PC-9 (cell line): ENCODE measurements around the gene TTC28. TPM values are rescaled to one million over a fixed set of nuclear protein-coding genes. Genes with fewer than 3 reads are reported as not detected.

Source experiments
- BruUV-seq: library from RNA; stranded (reverse); fragments of 400-500 nt; replicated peaks from 2 replicates; lab custom pipeline; 2021; lab: Mats Ljungman, UMichigan
- CTCF ChIA-PET: fragments of 300-600 bp; sonication (Branson Sonifier 250); formaldehyde crosslinking; loops from one replicate; lab custom pipeline; 2022; ENCODE audit warnings: antibody characterized with exemption; lab: Charles Lee
- POLR2A ChIA-PET: fragments of 300-600 bp; sonication (Branson Sonifier 250); formaldehyde crosslinking; loops from one replicate; lab custom pipeline; 2022; ENCODE audit warnings: antibody characterized with exemption; ENCODE audit not compliant: unreplicated experiment; lab: Charles Lee
- DNase-seq, 2 experiments: peaks; one replicate each; pipeline versions ENCODE4 v3.0.0 to v3.0.0-alpha.2; 2015 to 2022; ENCODE audit warnings: mixed read lengths in 1 of 2
- H2AFZ ChIP-seq: fragments of 200-600 bp; sonication (generic); 2 replicates; pipeline ENCODE4 v1.8.1; 2017; ENCODE audit warnings: antibody characterized with exemption
- H3F3A ChIP-seq: fragments of 200-600 bp; sonication (generic); 2 replicates; pipeline ENCODE4 v1.8.1; 2017; ENCODE audit warnings: antibody characterized with exemption, mild to moderate bottlenecking, low read depth; ENCODE audit not compliant: insufficient read depth
- H3K27ac ChIP-seq: fragments of 200-600 bp; sonication (generic); 2 replicates; pipeline ENCODE4 v1.6.1; 2016; ENCODE audit warnings: mixed run types
- H3K27me3 ChIP-seq: fragments of 200-600 bp; sonication (generic); 2 replicates; pipeline ENCODE4 v1.6.1; 2016; ENCODE audit warnings: low read depth, mixed run types; ENCODE audit not compliant: insufficient read depth
- H3K36me3 ChIP-seq: fragments of 200-600 bp; sonication (generic); 2 replicates; pipeline ENCODE4 v1.6.1; 2016; ENCODE audit warnings: low read depth, mixed run types
- H3K4me1 ChIP-seq: fragments of 200-600 bp; sonication (generic); replicated peaks from 2 replicates; pipeline ENCODE4 v1.6.1; 2016; ENCODE audit warnings: mixed run types; ENCODE audit not compliant: insufficient read depth
- H3K4me2 ChIP-seq: fragments of 200-600 bp; sonication (generic); 2 replicates; pipeline ENCODE4 v1.6.1; 2017; ENCODE audit warnings: mixed run types
- H3K4me3 ChIP-seq: fragments of 200-600 bp; sonication (generic); 2 replicates; pipeline ENCODE4 v1.6.1; 2016; ENCODE audit warnings: mixed run types
- H3K79me2 ChIP-seq: fragments of 200-600 bp; sonication (generic); 2 replicates; pipeline ENCODE4 v1.6.1; 2017; ENCODE audit warnings: low read depth, mixed run types
- H3K9me2 ChIP-seq: fragments of 200-600 bp; sonication (generic); 2 replicates; pipeline ENCODE4 v1.8.1; 2017; ENCODE audit warnings: mild to moderate bottlenecking; ENCODE audit not compliant: insufficient read depth
- H3K9me3 ChIP-seq: fragments of 200-600 bp; sonication (generic); 2 replicates; pipeline ENCODE4 v1.8.1; 2016; ENCODE audit warnings: low read depth; ENCODE audit not compliant: insufficient read depth
- H4K20me1 ChIP-seq: fragments of 200-600 bp; sonication (generic); 2 replicates; pipeline ENCODE4 v1.8.1; 2017; ENCODE audit not compliant: insufficient read depth
- CTCF ChIP-seq: fragments of 200-600 bp; sonication (generic); conservative IDR thresholded peaks from 2 replicates; pipeline ENCODE4 v1.6.1; 2017; ENCODE audit warnings: mixed run types, antibody characterized with exemption, mild to moderate bottlenecking, moderate library complexity
- EZH2 ChIP-seq: fragments of 200-600 bp; sonication (generic); IDR thresholded peaks from 2 replicates; pipeline ENCODE4 v1.8.0; 2017; ENCODE audit warnings: antibody characterized with exemption, low read depth
- intact Hi-C: fragments of 100-400 bp; cut with micrococcal nuclease; formaldehyde crosslinking; loops from one replicate; pipeline ENCODE4 v1.10.0; 2022; ENCODE audit not compliant: unreplicated experiment
- total RNA-seq: library from RNA; stranded (reverse); gene quantifications from 2 replicates; pipeline ENCODE4 v1.2.3, GENCODE V29; 2021

TTC28 gene
- total RNA-seq, 1 experiment from 2014 or later = 6.7 TPM

GRCh38 chr22:28630177-28630574, 49.5 kb downstream of the TTC28 start:
- DNase-seq = no peak
- Histone ChIP-seq H3K4me2 (no peak overlapping the region), H3K36me3 (no peaks in the 10 kb centered on the region), H2AFZ (0 out of 2 replicates have a peak overlapping the region, but pooled peaks have one; percentile 2), H3K27ac (no peak overlapping the region), H3K9me2 (no peaks in the 10 kb centered on the region), H3F3A (no peaks in the 10 kb centered on the region), H3K79me2 (no peaks in the 10 kb centered on the region), H3K27me3 (no peaks in the 10 kb centered on the region), H3K9me3 (no peaks in the 10 kb centered on the region), H3K4me1 (no peaks in the 10 kb centered on the region), H3K4me3 (no peak overlapping the region), H4K20me1 (no peaks in the 10 kb centered on the region)
- no peak for TF ChIP-seq EZH2
- TF ChIP-seq CTCF = no peak
- CTCF ChIA-PET = no interaction called here
- no TSS peak for BruUV-seq
- POLR2A ChIA-PET = no interaction called here
- intact Hi-C loops = no loop called here

GRCh38 chr22:28629420-28630176, 50.0 kb downstream of the TTC28 start:
- Histone ChIP-seq H4K20me1 (no peaks in the 10 kb centered on the region), H3F3A (no peaks in the 10 kb centered on the region), H2AFZ (0 out of 2 replicates have a peak overlapping the region, but pooled peaks have one; percentile 2), H3K4me2 (no peak overlapping the region), H3K36me3 (no peaks in the 10 kb centered on the region), H3K79me2 (no peaks in the 10 kb centered on the region), H3K9me3 (no peaks in the 10 kb centered on the region), H3K27me3 (no peaks in the 10 kb centered on the region), H3K4me1 (no peaks in the 10 kb centered on the region), H3K4me3 (no peak overlapping the region), H3K9me2 (no peaks in the 10 kb centered on the region), H3K27ac (no peak overlapping the region)
- no peak for DNase-seq
- TF ChIP-seq CTCF (no peak), EZH2 (no peak)
- ChIA-PET CTCF (no interaction called here), POLR2A (no interaction called here)
- no TSS peak for BruUV-seq
- intact Hi-C loops = no loop called here

GRCh38 chr22:28628766-28629165, 50.9 kb downstream of the TTC28 start:
- no TSS peak for BruUV-seq
- Histone ChIP-seq H3K4me1 (no peaks in the 10 kb centered on the region), H4K20me1 (no peaks in the 10 kb centered on the region), H3K4me2 (no peak overlapping the region), H3K4me3 (no peak overlapping the region), H3K9me3 (no peaks in the 10 kb centered on the region), H3K36me3 (no peaks in the 10 kb centered on the region), H3K9me2 (no peaks in the 10 kb centered on the region), H3F3A (no peaks in the 10 kb centered on the region), H3K27ac (no peak overlapping the region), H2AFZ (no peak overlapping the region), H3K27me3 (no peaks in the 10 kb centered on the region), H3K79me2 (no peaks in the 10 kb centered on the region)
- TF ChIP-seq CTCF (no peak), EZH2 (no peak)
- CTCF ChIA-PET = no interaction called here
- POLR2A ChIA-PET = no interaction called here
- no peak for DNase-seq
- intact Hi-C loops = no loop called here
